K562 (cell line): ENCODE data around the gene EIF2S3. TPM values are rescaled to one million over a fixed set of nuclear protein-coding genes. Genes with fewer than 3 reads are reported as not detected.

Experiments
- CCNT2 ChIP-seq: IDR thresholded peaks from 2 replicates; pipeline ENCODE4 v1.6.1; 2011; ENCODE audit warnings: borderline replicate concordance, low read depth, mild to moderate bottlenecking, moderate library complexity, mixed read lengths, low read length; ENCODE audit not compliant: insufficient read length; ENCODE audit errors: extremely low read depth
- E4F1 ChIP-seq: fragments of 250-450 bp; sonication (Bioruptor Pico); IDR thresholded peaks from 2 replicates; pipeline ENCODE4 v1.5.0; 2021; ENCODE audit warnings: mild to moderate bottlenecking, borderline replicate concordance
- MCM2 ChIP-seq: fragments of 450-650 bp; IDR thresholded peaks from 2 replicates; pipeline ENCODE4 v1.6.1; 2017; ENCODE audit warnings: low read depth, mild to moderate bottlenecking
- MCM5 ChIP-seq: fragments of 450-650 bp; IDR thresholded peaks from 2 replicates; pipeline ENCODE4 v1.6.1; 2016; ENCODE audit warnings: low read depth
- MTA2 ChIP-seq: fragments of 450-650 bp; IDR thresholded peaks from 2 replicates; pipeline ENCODE4 v1.6.1; 2016; ENCODE audit warnings: low read depth
- MYC ChIP-seq, 2 experiments: fragments of 250-450 bp in 1 of 2; sonication (Bioruptor Pico) in 1 of 2; IDR thresholded peaks; 2 replicates each; pipeline versions ENCODE4 v1.5.1 to v1.6.1; 2012 to 2021; ENCODE audit warnings: low read depth in 2 of 2, borderline replicate concordance in 1 of 2, improper control_type of control experiment in 1 of 2, low read length in 1 of 2, mild to moderate bottlenecking in 1 of 2, moderate library complexity in 1 of 2
- PHB ChIP-seq: fragments of 250-450 bp; sonication (Bioruptor Pico); IDR thresholded peaks from 2 replicates; pipeline ENCODE4 v1.5.0; 2021
- RHOXF2B ChIP-seq: fragments of 250-450 bp; sonication (Bioruptor Pico); conservative IDR thresholded peaks from 2 replicates; pipeline ENCODE4 v1.5.1; 2021
- SMC3 ChIP-seq: conservative IDR thresholded peaks from 2 replicates; pipeline ENCODE4 v1.6.1; 2011; ENCODE audit warnings: low read depth, low read length, improper control_type of control experiment; ENCODE audit not compliant: insufficient read depth
- SOX6 ChIP-seq: fragments of 450-650 bp; IDR thresholded peaks from 2 replicates; pipeline ENCODE4 v1.6.1; 2014; ENCODE audit warnings: mild to moderate bottlenecking
- SP1 ChIP-seq: sonication (generic); formaldehyde crosslinking; IDR thresholded peaks from 2 replicates; pipeline ENCODE4 v1.8.1; 2022; ENCODE audit warnings: mild to moderate bottlenecking, missing genetic modification reagents
- XRCC5 ChIP-seq: fragments of 200-400 bp; formaldehyde crosslinking; IDR thresholded peaks from 2 replicates; pipeline ENCODE4 v1.6.1; 2017; ENCODE audit warnings: low read depth, mild to moderate bottlenecking, low read length
- ZFP30 ChIP-seq: fragments of 250-450 bp; sonication (Bioruptor Pico); IDR thresholded peaks from 2 replicates; pipeline ENCODE4 v1.8.0; 2022; ENCODE audit warnings: moderate library complexity, mild to moderate bottlenecking, inconsistent platforms, borderline replicate concordance
- ZKSCAN1 ChIP-seq: fragments of 150-350 bp; IDR thresholded peaks from 2 replicates; pipeline ENCODE4 v1.6.1; 2016; ENCODE audit warnings: low read depth, low read length
- ZNF695 ChIP-seq: fragments of 450-650 bp; formaldehyde crosslinking; IDR thresholded peaks from 2 replicates; pipeline ENCODE4 v1.4.0; 2020; ENCODE audit warnings: mild to moderate bottlenecking, moderate library complexity
- polyA plus RNA-seq, 8 experiments: library from polyadenylated mRNA; depleted of rRNA in 4 of 8; stranded (reverse) in 5 of 8; unstranded in 3 of 8; fragments of >200 nt; fragmentation: Nextera tagmentation in 2 of 8; fragmentation: Illumina TruSeq in 1 of 8; extraction: Ambion mirVana in 2 of 8; extraction: Trizol in 1 of 8; gene quantifications; 2 replicates each; pipeline versions ENCODE4 v1.2.1 to v1.2.3, GENCODE V29; 2011 to 2014; ENCODE audit warnings: inconsistent platforms in 1 of 8, missing spikeins in 1 of 8
- total RNA-seq, 7 experiments: library from RNA; depleted of rRNA in 6 of 7; stranded (reverse); fragments of >200 nt in 6 of 7; fragmentation: Illumina TruSeq in 2 of 7; extraction: Trizol in 2 of 7; gene quantifications; 2 replicates each; pipeline versions ENCODE4 v1.2.1 to v1.2.3, GENCODE V29; 2011 to 2021; ENCODE audit warnings: low replicate concordance in 1 of 7
- TF ChIP-seq, protein P1 (sequence below): sonication (generic); formaldehyde crosslinking; IDR thresholded peaks from 2 replicates; pipeline ENCODE4 v1.8.0; 2023; ENCODE audit warnings: missing genetic modification reagents, mild to moderate bottlenecking, borderline replicate concordance
- TF ChIP-seq, protein P2 (sequence below): fragments of 150-350 bp; conservative IDR thresholded peaks from 2 replicates; pipeline ENCODE4 v1.6.1; 2014; ENCODE audit warnings: low read length

The EIF2S3 gene
- total and polyA plus RNA-seq, 9 of the 15 experiments (the other 6 are each of a cell fraction or from before 2014, with no cell fraction given), result 148 to 439 (median 275) TPM

- TF ChIP-seq E4F1 (no peak), MYC (IDR thresholded peaks at IDR 0.05; ENCODE audit: low read depth, low read length) (peak; percentile 100), MYC (CRISPR knock-in tag; IDR thresholded peaks at IDR 0.05; ENCODE audit: borderline replicate concordance, low read depth) (peak; percentile 96), MTA2 (no peak), ZKSCAN1 (peak; percentile 3; the same call in 1 of the 2 replicates), SP1 (CRISPR knock-in tag) (peak; percentile 18; the same call in 1 of the 2 replicates), ZNF695 (CRISPR knock-in tag) (no peak), PHB (no peak), XRCC5 (peak; percentile 44; the same call in 1 of the 2 replicates), ZFP30 (no peak), SMC3 (peak; percentile 48), CCNT2 (peak; percentile 58), RHOXF2B (CRISPR knock-in tag) (no peak), MCM2 (no peak), SOX6 (no peak; the same call in 1 of the 2 replicates), MCM5 (no peak)
- TF ChIP-seq, protein P1, sequence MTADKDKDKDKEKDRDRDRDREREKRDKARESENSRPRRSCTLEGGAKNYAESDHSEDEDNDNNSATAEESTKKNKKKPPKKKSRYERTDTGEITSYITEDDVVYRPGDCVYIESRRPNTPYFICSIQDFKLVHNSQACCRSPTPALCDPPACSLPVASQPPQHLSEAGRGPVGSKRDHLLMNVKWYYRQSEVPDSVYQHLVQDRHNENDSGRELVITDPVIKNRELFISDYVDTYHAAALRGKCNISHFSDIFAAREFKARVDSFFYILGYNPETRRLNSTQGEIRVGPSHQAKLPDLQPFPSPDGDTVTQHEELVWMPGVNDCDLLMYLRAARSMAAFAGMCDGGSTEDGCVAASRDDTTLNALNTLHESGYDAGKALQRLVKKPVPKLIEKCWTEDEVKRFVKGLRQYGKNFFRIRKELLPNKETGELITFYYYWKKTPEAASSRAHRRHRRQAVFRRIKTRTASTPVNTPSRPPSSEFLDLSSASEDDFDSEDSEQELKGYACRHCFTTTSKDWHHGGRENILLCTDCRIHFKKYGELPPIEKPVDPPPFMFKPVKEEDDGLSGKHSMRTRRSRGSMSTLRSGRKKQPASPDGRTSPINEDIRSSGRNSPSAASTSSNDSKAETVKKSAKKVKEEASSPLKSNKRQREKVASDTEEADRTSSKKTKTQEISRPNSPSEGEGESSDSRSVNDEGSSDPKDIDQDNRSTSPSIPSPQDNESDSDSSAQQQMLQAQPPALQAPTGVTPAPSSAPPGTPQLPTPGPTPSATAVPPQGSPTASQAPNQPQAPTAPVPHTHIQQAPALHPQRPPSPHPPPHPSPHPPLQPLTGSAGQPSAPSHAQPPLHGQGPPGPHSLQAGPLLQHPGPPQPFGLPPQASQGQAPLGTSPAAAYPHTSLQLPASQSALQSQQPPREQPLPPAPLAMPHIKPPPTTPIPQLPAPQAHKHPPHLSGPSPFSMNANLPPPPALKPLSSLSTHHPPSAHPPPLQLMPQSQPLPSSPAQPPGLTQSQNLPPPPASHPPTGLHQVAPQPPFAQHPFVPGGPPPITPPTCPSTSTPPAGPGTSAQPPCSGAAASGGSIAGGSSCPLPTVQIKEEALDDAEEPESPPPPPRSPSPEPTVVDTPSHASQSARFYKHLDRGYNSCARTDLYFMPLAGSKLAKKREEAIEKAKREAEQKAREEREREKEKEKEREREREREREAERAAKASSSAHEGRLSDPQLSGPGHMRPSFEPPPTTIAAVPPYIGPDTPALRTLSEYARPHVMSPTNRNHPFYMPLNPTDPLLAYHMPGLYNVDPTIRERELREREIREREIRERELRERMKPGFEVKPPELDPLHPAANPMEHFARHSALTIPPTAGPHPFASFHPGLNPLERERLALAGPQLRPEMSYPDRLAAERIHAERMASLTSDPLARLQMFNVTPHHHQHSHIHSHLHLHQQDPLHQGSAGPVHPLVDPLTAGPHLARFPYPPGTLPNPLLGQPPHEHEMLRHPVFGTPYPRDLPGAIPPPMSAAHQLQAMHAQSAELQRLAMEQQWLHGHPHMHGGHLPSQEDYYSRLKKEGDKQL (CRISPR knock-in tag), result no peak
- TF ChIP-seq, protein P2, sequence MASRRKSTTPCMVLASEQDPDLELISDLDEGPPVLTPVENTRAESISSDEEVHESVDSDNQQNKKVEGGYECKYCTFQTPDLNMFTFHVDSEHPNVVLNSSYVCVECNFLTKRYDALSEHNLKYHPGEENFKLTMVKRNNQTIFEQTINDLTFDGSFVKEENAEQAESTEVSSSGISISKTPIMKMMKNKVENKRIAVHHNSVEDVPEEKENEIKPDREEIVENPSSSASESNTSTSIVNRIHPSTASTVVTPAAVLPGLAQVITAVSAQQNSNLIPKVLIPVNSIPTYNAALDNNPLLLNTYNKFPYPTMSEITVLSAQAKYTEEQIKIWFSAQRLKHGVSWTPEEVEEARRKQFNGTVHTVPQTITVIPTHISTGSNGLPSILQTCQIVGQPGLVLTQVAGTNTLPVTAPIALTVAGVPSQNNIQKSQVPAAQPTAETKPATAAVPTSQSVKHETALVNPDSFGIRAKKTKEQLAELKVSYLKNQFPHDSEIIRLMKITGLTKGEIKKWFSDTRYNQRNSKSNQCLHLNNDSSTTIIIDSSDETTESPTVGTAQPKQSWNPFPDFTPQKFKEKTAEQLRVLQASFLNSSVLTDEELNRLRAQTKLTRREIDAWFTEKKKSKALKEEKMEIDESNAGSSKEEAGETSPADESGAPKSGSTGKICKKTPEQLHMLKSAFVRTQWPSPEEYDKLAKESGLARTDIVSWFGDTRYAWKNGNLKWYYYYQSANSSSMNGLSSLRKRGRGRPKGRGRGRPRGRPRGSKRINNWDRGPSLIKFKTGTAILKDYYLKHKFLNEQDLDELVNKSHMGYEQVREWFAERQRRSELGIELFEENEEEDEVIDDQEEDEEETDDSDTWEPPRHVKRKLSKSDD, result no peak
Observed at GRCh38 chrX:24054182-24055042, at the start of gene EIF2S3 (continued).
